ENCODE results near the gene NKX2-3.

The NKX2-3 gene

DNA sequence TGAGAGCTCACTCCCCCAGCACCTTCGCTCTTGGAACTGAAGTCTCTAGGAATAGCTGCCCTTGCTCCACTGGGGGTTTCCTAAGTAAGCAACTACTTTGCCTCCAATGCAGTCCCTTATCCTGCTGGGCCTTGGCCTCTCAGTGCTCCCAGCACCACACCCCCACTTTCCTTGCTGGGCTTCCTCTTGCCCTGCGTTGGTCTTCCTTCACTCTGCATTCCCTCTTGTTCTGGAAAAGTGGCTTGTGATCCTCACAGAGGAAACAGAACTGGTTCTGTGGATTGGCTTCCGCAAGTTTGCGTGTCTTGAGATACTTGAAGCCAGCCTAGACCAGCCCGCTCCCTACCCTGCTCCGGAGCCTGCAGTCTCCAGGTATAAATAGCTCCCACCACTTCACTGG lies 6.4 kb downstream of the NKX2-3 start:
- TF ChIP-seq, protein P1, sequence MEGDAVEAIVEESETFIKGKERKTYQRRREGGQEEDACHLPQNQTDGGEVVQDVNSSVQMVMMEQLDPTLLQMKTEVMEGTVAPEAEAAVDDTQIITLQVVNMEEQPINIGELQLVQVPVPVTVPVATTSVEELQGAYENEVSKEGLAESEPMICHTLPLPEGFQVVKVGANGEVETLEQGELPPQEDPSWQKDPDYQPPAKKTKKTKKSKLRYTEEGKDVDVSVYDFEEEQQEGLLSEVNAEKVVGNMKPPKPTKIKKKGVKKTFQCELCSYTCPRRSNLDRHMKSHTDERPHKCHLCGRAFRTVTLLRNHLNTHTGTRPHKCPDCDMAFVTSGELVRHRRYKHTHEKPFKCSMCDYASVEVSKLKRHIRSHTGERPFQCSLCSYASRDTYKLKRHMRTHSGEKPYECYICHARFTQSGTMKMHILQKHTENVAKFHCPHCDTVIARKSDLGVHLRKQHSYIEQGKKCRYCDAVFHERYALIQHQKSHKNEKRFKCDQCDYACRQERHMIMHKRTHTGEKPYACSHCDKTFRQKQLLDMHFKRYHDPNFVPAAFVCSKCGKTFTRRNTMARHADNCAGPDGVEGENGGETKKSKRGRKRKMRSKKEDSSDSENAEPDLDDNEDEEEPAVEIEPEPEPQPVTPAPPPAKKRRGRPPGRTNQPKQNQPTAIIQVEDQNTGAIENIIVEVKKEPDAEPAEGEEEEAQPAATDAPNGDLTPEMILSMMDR (IDR thresholded peaks at IDR 0.05), result no peak

DNA sequence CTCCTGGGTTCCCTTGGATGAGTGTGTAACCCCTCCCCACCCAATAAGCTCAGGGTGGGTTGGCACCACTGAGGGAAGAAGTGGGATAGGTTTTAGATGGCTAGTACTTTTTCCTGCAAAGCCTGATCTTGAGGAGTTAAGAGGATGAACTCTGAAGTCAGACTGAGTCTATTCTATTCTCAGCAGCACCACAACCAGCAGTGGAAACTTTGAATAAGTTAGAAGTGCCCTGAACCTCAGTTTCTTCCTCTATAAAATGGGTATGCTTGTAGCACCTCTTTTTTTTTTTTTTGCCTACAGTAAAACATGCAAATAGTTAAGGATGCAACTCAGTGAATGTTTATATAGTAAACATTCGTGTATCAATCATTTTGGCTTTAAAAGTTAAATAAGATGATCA lies 7.1 kb downstream of the NKX2-3 start:
- TF ChIP-seq, protein P1 (IDR thresholded peaks at IDR 0.05), result no peak

DNA sequence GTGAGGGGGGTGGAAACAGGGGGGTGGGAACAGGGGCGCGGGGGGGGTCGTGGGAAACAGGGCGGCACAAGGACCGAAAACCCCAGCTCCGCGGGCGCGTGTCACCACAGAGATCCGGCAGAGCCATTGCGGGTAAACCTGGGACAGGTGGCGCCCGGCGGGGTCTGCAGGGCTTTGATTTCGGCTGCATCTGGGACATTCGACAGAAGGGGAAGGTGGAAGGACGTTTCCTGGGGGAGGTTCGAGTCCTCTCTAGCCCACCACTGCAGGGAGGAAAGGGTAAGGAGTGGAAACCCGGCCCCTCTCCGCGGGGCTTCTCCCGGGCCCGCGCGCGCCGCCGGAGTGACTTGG lies 7.5 kb downstream of the NKX2-3 start:
- TF ChIP-seq, protein P1 (IDR thresholded peaks at IDR 0.05), result no peak

DNA sequence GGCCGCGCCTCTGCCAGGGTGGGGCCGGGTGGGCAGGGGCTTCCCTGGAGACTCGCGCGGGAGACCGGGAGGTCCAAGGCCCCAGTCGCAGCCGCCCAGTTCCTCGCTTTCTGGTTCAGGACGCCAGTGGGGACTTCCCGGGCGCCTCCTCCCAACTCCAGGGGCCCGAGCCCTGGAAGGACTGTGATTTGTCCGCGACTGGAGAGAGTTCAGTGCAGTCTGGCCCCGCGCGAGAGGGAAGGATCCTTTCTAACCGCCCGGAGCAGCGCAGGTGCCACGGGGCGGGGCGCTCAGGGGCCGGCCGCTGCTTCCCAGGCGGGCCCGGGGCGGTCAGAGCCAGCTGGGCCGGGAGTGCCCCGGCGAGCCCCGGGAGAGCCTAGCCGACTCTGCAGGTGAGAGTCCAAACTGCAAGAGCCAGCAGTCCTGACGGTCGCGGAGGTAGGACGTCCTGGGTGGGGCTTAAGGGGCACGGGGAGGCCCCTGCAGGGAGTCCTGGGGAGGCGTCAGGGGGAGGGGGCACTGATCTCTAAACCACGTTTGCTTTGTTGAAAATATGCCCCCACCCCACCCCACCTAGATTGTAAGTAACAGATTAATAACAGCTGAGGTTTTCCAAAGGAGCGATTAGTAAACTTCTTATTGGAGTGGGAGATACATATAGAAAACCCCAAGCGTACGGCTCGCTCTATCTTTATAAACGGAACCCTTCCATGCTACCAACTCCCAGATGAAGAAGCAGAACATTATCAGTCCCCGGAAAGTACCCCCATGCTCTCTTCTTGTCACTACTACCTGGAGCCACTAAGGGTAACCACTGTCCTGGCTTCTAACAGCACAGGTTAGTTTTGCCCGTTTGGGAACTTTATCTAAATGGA lies 8.2 kb downstream of the NKX2-3 start:
- TF ChIP-seq, protein P1 (IDR thresholded peaks at IDR 0.05), result no peak

DNA sequence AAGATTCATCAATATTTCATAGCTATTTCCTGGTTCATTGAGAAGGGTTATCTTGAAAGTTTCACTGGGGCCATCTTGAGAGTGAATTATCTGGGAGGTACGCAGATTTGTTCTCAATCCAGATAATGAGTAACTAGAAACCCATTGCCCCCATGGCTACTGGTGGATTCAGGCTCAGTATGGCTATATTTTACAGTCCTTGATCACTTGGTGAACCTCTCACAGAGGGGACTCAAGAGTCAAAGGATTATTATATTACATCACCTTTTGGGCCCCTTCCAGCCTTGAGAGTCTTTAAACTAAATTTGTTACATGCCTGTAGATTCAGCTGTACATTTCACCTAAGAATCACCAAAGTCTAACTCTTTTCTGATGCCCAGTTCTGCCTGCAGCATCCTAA lies 11.6 kb downstream of the NKX2-3 start:
- TF ChIP-seq, protein P1 (IDR thresholded peaks at IDR 0.05), result no peak

DNA sequence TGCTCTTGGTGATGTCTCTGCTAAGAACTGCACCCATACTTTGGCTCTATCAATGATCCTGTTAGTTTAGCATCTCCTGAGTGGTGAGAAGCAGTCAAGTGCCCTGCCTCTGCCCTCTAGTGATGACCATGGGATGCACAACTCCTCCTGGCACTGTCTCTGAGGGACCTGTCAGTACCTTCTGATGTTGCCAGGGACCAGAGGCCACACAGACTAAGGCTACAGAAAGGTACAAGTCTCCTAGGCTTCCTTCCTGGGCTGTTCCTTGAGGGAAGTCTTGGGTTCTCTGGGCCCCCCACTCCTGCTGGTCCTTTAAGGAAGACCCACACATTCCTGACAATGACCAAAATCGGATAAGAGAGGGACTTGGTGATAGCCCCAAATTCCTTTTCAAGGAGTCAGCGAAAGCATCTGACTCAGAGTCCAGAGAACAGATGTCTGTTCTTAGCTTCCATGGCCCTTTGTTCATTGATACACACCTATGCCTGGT lies 15.3 kb downstream of the NKX2-3 start:
- TF ChIP-seq, protein P1 (IDR thresholded peaks at IDR 0.05), result peak; percentile 31; the same call in 1 of the 2 replicates

DNA sequence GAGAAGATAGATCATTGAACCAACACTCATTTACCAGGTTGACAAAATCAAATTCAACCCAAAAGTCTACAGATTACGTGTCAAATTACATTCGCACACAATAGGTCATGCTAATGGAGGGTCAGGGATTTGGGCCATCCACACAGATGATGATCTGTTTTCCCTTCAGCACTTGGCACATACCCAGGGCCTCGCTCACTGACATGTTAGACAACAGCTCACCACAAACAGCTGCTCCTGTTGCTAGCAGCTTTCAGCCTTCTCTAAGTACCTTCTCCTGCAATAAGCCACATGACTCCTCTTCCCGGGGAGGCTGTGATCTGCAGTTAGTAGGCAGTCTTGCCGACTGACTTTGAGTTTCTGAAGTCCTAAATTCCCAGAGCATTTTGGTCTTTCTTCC lies 18.4 kb downstream of the NKX2-3 start:
- TF ChIP-seq, protein P1 (IDR thresholded peaks at IDR 0.05), result no peak
